H1 (cell line): ENCODE results near the gene RTTN. TPM values are rescaled to one million over a fixed set of nuclear protein-coding genes. Genes with fewer than 3 reads are reported as not detected.

Experiments used
- CBX8 ChIP-seq: fragments of 300-800, 300-1000 bp; sonication (generic); IDR thresholded peaks from 2 replicates; pipeline ENCODE4 v1.7.1; 2016; ENCODE audit warnings: low read depth, low read length, borderline replicate concordance
- CTBP2 ChIP-seq: IDR thresholded peaks from 2 replicates; pipeline ENCODE4 v1.7.0; 2011; ENCODE audit warnings: borderline replicate concordance, mild to moderate bottlenecking, moderate library complexity, mixed read lengths, low read length; ENCODE audit not compliant: insufficient read depth, insufficient read length
- EZH2 ChIP-seq: fragments of 200-600 bp; sonication (generic); IDR thresholded peaks from 2 replicates; pipeline ENCODE4 v1.7.1; 2012; ENCODE audit warnings: low read depth, mild to moderate bottlenecking, moderate library complexity, low read length, inconsistent platforms; ENCODE audit not compliant: severe bottlenecking
- FOSL1 ChIP-seq: IDR thresholded peaks from 2 replicates; pipeline ENCODE4 v1.6.1; 2011; ENCODE audit warnings: mild to moderate bottlenecking, low read depth, low read length, moderate library complexity; ENCODE audit not compliant: insufficient read depth
- SUZ12 ChIP-seq: fragments of 200-600 bp; sonication (generic); IDR thresholded peaks from 2 replicates; pipeline ENCODE4 v1.6.1; 2012; ENCODE audit warnings: mild to moderate bottlenecking, inconsistent platforms, low read length, moderate library complexity, mixed read lengths
- TAF7 ChIP-seq: optimal IDR thresholded peaks from 2 replicates; pipeline ENCODE3; 2011; ENCODE audit warnings: low read depth, mild to moderate bottlenecking, inconsistent platforms, low read length, moderate library complexity, borderline replicate concordance
- YY1 ChIP-seq: IDR thresholded peaks from 2 replicates; pipeline ENCODE4 v1.6.1; 2011; ENCODE audit warnings: low read depth, mild to moderate bottlenecking, low read length
- polyA plus RNA-seq, 7 experiments: library from polyadenylated mRNA; depleted of rRNA in 3 of 7; stranded (reverse) in 5 of 7; unstranded in 2 of 7; fragments of >200 nt in 5 of 7; fragments of 200-250 nt in 2 of 7; gene quantifications; 1 replicate in 5 of 7; 2 replicates in 1 of 7; 4 replicates in 1 of 7; pipeline versions ENCODE4 v1.2.1 to v1.2.3, GENCODE V29; 2011 to 2013; ENCODE audit warnings: missing spikeins in 2 of 7, mixed read lengths in 2 of 7
- total RNA-seq: library from RNA; stranded (reverse); fragmentation: NEBNext Ultra II Directional; extraction: Animal tissue kit (Norgen Biotek cat#: 25700); gene quantifications from 2 replicates; pipeline ENCODE4 v1.2.1, GENCODE V29; 2021

RTTN gene
- total and polyA plus RNA-seq, 2 of the 8 experiments (the other 6 are each of a cell fraction or from before 2014, with no cell fraction given), result 9.1 to 21.4 TPM

DNA sequence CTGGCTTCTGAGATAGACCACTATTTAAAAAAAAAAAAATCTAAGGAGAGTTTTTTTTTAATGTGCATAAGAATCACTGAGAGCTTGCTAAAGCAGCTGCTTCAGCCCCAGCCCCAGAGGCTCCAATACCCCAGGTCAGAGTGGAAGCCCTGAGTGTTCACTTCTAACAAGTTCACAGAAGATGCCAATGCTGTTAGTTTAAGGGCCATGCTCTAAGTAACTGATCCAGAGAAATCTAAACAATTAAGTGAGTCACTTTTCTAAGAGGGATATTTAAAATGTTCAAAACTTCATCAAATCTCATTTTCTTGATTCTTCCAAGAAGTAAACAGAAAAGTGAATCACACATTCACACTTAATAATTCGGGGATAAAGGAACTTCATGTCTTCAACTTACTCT lies 131.4 kb downstream of the RTTN start (continued):
- TF ChIP-seq YY1, result no peak
- no peak for TF ChIP-seq FOSL1
- TF ChIP-seq CBX8, result no peak
- TF ChIP-seq CTBP2, result no peak
- TF ChIP-seq EZH2, result no peak
- TF ChIP-seq SUZ12, result no peak
- no peak for TF ChIP-seq TAF7
